Heart left ventricle (tissue), 13 donors: ENCODE results near the gene ATP2B2.

ENCODE experiments used
- POLR2A ChIP-seq, 2 donors: fragments of 450-650 bp; IDR thresholded peaks; one replicate each; pipeline ENCODE4 v1.6.1; 2017; ENCODE audit warnings: antibody characterized with exemption in 2 of 2, mild to moderate bottlenecking in 2 of 2, moderate library complexity in 2 of 2
- TF ChIP-seq, protein P1 (sequence below), 12 donors: fragments of 200-600 bp; sonication (generic) in 4 of 12; IDR thresholded peaks; one replicate each; pipeline versions ENCODE4 v1.5.0 to v1.8.0; 2018 to 2022; ENCODE audit warnings: antibody characterized with exemption in 12 of 12, mild to moderate bottlenecking in 5 of 12
- donor health status: ischemic (EF 13 %, LVEDD 7.1; RV severe dilation, severe dysfunction).
- donor health status: DM: no; HTN: yes; CAD: no.
- donor health status: DM: no; HTN: no; CAD: no.
- donor health status: ischemic (EF 25% LVEDD 6.9; RV normal size, moderate dysfunction).
- donor health status: ischemic (EF 25% LVEDD 5.7; RV mildly dilated, moderate dysfunction).
- donor health status: ischemic (EF 35%, LVEDD 5.7; RV mildly dilated, moderate dysfunction).
- donor health status: nonischemic (EF 11% LVEDD 7.7; RV severe dilation, severe dysfunction).
- donor health status: DM: yes; HTN: yes; CAD: no.
- donor health status: PGD.
- donor health status: ischemic (EF 29% LVEDD 5.4; RV normal size, mild dysfunction).
- donor health status: nonischemic (EF 23%, LVEDD 6.1; RV moderate dilation, normal function).

DNA sequence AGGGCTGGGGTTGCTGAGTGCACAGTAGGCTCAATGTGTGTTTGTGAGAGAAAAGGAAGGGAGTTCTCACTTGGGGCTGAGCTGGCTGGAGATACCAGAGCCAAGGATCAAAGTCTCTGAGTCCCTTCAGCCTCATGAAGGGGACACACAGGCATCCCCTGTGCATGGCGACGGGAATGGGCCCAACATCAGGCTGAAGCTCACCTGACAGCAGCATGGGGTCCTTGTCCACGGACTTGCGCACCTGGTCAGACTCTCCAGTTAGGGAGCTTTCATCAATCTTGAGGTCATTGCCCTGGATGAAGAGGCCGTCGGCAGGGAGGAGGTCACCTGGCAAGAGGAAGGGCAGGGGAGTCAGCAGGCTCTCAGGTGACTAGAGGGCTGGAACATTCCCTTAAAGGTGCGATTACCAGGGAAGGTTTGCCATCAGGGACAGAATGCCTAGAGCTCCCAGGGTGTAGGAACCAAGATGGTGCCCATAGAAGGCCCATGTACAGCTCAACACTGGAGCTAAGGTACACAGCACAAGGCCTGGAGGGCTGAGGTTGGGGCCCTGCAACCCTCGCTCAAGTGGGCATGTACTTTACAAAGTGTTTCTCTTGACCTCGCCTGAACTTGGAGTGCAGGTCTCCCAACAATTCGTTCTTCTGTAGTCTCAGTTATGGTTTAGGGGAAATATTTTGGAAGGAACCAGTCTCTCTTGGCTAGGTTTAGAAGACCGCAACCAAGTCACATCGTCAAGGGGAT lies 104.5 kb downstream of the ATP2B2 start:
- TF ChIP-seq, protein P1, sequence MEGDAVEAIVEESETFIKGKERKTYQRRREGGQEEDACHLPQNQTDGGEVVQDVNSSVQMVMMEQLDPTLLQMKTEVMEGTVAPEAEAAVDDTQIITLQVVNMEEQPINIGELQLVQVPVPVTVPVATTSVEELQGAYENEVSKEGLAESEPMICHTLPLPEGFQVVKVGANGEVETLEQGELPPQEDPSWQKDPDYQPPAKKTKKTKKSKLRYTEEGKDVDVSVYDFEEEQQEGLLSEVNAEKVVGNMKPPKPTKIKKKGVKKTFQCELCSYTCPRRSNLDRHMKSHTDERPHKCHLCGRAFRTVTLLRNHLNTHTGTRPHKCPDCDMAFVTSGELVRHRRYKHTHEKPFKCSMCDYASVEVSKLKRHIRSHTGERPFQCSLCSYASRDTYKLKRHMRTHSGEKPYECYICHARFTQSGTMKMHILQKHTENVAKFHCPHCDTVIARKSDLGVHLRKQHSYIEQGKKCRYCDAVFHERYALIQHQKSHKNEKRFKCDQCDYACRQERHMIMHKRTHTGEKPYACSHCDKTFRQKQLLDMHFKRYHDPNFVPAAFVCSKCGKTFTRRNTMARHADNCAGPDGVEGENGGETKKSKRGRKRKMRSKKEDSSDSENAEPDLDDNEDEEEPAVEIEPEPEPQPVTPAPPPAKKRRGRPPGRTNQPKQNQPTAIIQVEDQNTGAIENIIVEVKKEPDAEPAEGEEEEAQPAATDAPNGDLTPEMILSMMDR (IDR thresholded peaks at IDR 0.05), result no peak
- no peak for TF ChIP-seq POLR2A (IDR thresholded peaks at IDR 0.05)
